T1000 (cell line): ENCODE data around the gene ZNF420.
"Not testable (repeated sequence)": the region's sequence is repeated elsewhere in the genome, so short reads cannot be mapped to it uniquely, and the experiment has no call there.

Experiments used
- DNase-seq: peaks from one replicate; lab custom pipeline; 2025; ENCODE audit warnings: mixed read lengths; lab: John Stamatoyannopoulos, UW

The ZNF420 gene

GRCh38 chr19:37077934-37078716 is at the start of gene ZNF420:
ZNF420 (plus strand) TSS chr19:37078433; CDS start chr19:37089119, 10,686 bp downstream.
- peak; percentile 97 for DNase-seq

GRCh38 chr19:37045140-37045539 is 33.1 kb upstream of the ZNF420 start:
- no peak for DNase-seq

- no peak for DNase-seq
Measured at GRCh38 chr19:37055330-37055729, 22.9 kb upstream of the ZNF420 start.

GRCh38 chr19:37056776-37057175 is 21.5 kb upstream of the ZNF420 start:
- no peak for DNase-seq

GRCh38 chr19:37059142-37059541 is 19.1 kb upstream of the ZNF420 start:
- DNase-seq, result no peak

- not testable (repeated sequence) for DNase-seq
Measured at GRCh38 chr19:37064886-37065285, 13.3 kb upstream of the ZNF420 start.

GRCh38 chr19:37074111-37074510 is 4.1 kb upstream of the ZNF420 start:
- DNase-seq, result no peak

- no peak for DNase-seq
Measured at GRCh38 chr19:37074819-37075362, 3.3 kb upstream of the ZNF420 start.

GRCh38 chr19:37076524-37076923 is 1.7 kb upstream of the ZNF420 start:
- not testable (repeated sequence) for DNase-seq

- no peak for DNase-seq
Measured at GRCh38 chr19:37077501-37077933, 716 bp upstream of the ZNF420 start.

GRCh38 chr19:37078717-37079032 is 442 bp downstream of the ZNF420 start:
- no peak for DNase-seq

- DNase-seq, result no peak
Measured at GRCh38 chr19:37079238-37079637, 1.0 kb downstream of the ZNF420 start.

GRCh38 chr19:37082307-37082706 is 4.1 kb downstream of the ZNF420 start:
- DNase-seq, result no peak

- no peak for DNase-seq
Measured at GRCh38 chr19:37087110-37087509, 8.9 kb downstream of the ZNF420 start.

- no peak for DNase-seq
Measured at GRCh38 chr19:37095859-37096258, 17.6 kb downstream of the ZNF420 start.

- no peak for DNase-seq
Measured at GRCh38 chr19:37098570-37098969, 20.3 kb downstream of the ZNF420 start.

GRCh38 chr19:37104135-37104534 is 25.9 kb downstream of the ZNF420 start:
- not testable (repeated sequence) for DNase-seq

GRCh38 chr19:37111753-37112152 is 33.5 kb downstream of the ZNF420 start:
- not testable (repeated sequence) for DNase-seq

- no peak for DNase-seq
Measured at GRCh38 chr19:37114001-37114400, 35.8 kb downstream of the ZNF420 start.

GRCh38 chr19:37122093-37122492 is 43.9 kb downstream of the ZNF420 start:
- not testable (repeated sequence) for DNase-seq

GRCh38 chr19:37127999-37128820 is 50.0 kb downstream of the ZNF420 start:
- no peak for DNase-seq

GRCh38 chr19:37128821-37129177 is 50.6 kb downstream of the ZNF420 start:
- no peak for DNase-seq

GRCh38 chr19:37136111-37136510 is 57.9 kb downstream of the ZNF420 start:
- no peak for DNase-seq
